SK-N-SH (cell line): ENCODE data around the gene VPS18. TPM values are rescaled to one million over a fixed set of nuclear protein-coding genes. Genes with fewer than 3 reads are reported as not detected.

ENCODE experiments used
- CTCF ChIA-PET: fragments of 300-600, 350-600 bp; formaldehyde crosslinking; extraction: SDS; loops from one replicate; lab custom pipeline; 2021; lab: Yijun Ruan, JAX
- POLR2A ChIA-PET: fragments of 350-600 bp; sonication (Branson Sonifier 250); formaldehyde crosslinking; extraction: SDS; loops from one replicate; lab custom pipeline; 2020; ENCODE audit warnings: antibody characterized with exemption, inconsistent platforms; lab: Yijun Ruan, JAX
- DNase-seq: peaks from one replicate; pipeline ENCODE4 v3.0.0; 2012
- H2AFZ ChIP-seq: fragments of 200-600 bp; sonication (generic); 2 replicates; pipeline ENCODE4 v1.8.1; 2016; ENCODE audit warnings: antibody characterized with exemption, mild to moderate bottlenecking, low read depth
- H3F3A ChIP-seq: fragments of 200-600 bp; sonication (generic); replicated peaks from 2 replicates; pipeline ENCODE3; 2016; ENCODE audit warnings: antibody characterized with exemption, mild to moderate bottlenecking; ENCODE audit not compliant: insufficient read depth
- H3K27ac ChIP-seq, 2 experiments: fragments of 200-500 bp in 1 of 2; fragments of 200-600 bp in 1 of 2; sonication (Bioruptor generic) in 1 of 2; sonication (generic), shearing (Covaris generic) in 1 of 2; 2 replicates each; pipeline versions ENCODE4 v1.5.1 to v1.6.1; 2014 to 2016; ENCODE audit warnings: low read depth in 2 of 2, inconsistent platforms in 1 of 2, low read length in 1 of 2, mild to moderate bottlenecking in 1 of 2, mixed read lengths in 1 of 2
- H3K27me3 ChIP-seq: fragments of 200-600 bp; sonication (generic), shearing (Covaris generic); 2 replicates; pipeline ENCODE4 v1.6.1; 2016; ENCODE audit warnings: mixed run types; ENCODE audit not compliant: insufficient read depth
- H3K36me3 ChIP-seq, 2 experiments: fragments of 200-500 bp in 1 of 2; fragments of 200-600 bp in 1 of 2; sonication (Bioruptor generic) in 1 of 2; sonication (generic) in 1 of 2; replicated peaks in 1 of 2; 2 replicates each; pipeline versions ENCODE3 to v1.5.1; 2014 to 2016; ENCODE audit warnings: low read length in 1 of 2, mild to moderate bottlenecking in 1 of 2; ENCODE audit not compliant: insufficient read depth in 2 of 2, control insufficient read depth in 1 of 2
- H3K4me1 ChIP-seq, 2 experiments: fragments of 200-500 bp in 1 of 2; fragments of 200-600 bp in 1 of 2; sonication (Bioruptor generic) in 1 of 2; sonication (generic), shearing (Covaris generic) in 1 of 2; 2 replicates each; pipeline versions ENCODE4 v1.5.1 to v1.6.1; 2014 to 2016; ENCODE audit warnings: low read depth in 1 of 2, low read length in 1 of 2, mixed run types in 1 of 2; ENCODE audit not compliant: insufficient read depth in 2 of 2, control insufficient read depth in 1 of 2
- H3K4me2 ChIP-seq: fragments of 200-600 bp; sonication (generic), shearing (Covaris generic); 2 replicates; pipeline ENCODE4 v1.6.1; 2017; ENCODE audit warnings: mixed run types
- H3K4me3 ChIP-seq, 2 experiments: fragments of 200-500 bp in 1 of 2; fragments of 200-600 bp in 1 of 2; sonication (Bioruptor generic) in 1 of 2; sonication (generic), shearing (Covaris generic) in 1 of 2; 2 replicates each; pipeline versions ENCODE4 v1.5.1 to v1.8.1; 2014 to 2016; ENCODE audit warnings: low read depth in 2 of 2, inconsistent platforms in 1 of 2, low read length in 1 of 2, mild to moderate bottlenecking in 1 of 2, mixed read lengths in 1 of 2, moderate library complexity in 1 of 2
- H3K79me2 ChIP-seq: fragments of 200-600 bp; sonication (generic); 2 replicates; pipeline ENCODE4 v1.8.1; 2017; ENCODE audit warnings: mild to moderate bottlenecking; ENCODE audit not compliant: insufficient read depth
- H3K9ac ChIP-seq: fragments of 200-600 bp; sonication (generic); 2 replicates; pipeline ENCODE4 v1.6.1; 2017; ENCODE audit warnings: mixed run types
- H3K9me2 ChIP-seq: fragments of 200-600 bp; sonication (generic); 2 replicates; pipeline ENCODE4 v1.6.1; 2017; ENCODE audit warnings: mixed run types
- H3K9me3 ChIP-seq: fragments of 200-600 bp; sonication (generic); 2 replicates; pipeline ENCODE4 v1.6.1; 2017; ENCODE audit warnings: mixed run types, mild to moderate bottlenecking, moderate library complexity
- H4K20me1 ChIP-seq: fragments of 200-600 bp; sonication (generic); 2 replicates; pipeline ENCODE4 v1.6.1; 2017; ENCODE audit warnings: mild to moderate bottlenecking, mixed run types; ENCODE audit not compliant: insufficient read depth
- FOSL2 ChIP-seq: IDR thresholded peaks from 2 replicates; pipeline ENCODE4 v1.4.0; 2012; ENCODE audit warnings: low read depth, mild to moderate bottlenecking, moderate library complexity, borderline replicate concordance
- FOXJ3 ChIP-seq: sonication (generic); formaldehyde crosslinking; IDR thresholded peaks from 2 replicates; pipeline ENCODE4 v1.5.1; 2020; ENCODE audit warnings: mild to moderate bottlenecking, missing genetic modification reagents
- JUND ChIP-seq: IDR thresholded peaks from 2 replicates; pipeline ENCODE4 v1.4.0; 2012
- MAX ChIP-seq: IDR thresholded peaks from 2 replicates; pipeline ENCODE4 v1.4.0; 2012; ENCODE audit warnings: low read depth
- MXI1 ChIP-seq: IDR thresholded peaks from 2 replicates; pipeline ENCODE4 v1.6.1; 2012; ENCODE audit warnings: mild to moderate bottlenecking, low read depth, low read length, improper control_type of control experiment
- NFIC ChIP-seq: IDR thresholded peaks from 2 replicates; pipeline ENCODE4 v1.4.0; 2012; ENCODE audit warnings: borderline replicate concordance
- RCOR1 ChIP-seq: fragments of 150-350 bp; IDR thresholded peaks from 2 replicates; pipeline ENCODE4 v1.6.1; 2017; ENCODE audit warnings: antibody characterized with exemption, low read length
- REST ChIP-seq: IDR thresholded peaks from 2 replicates; pipeline ENCODE4 v1.6.1; 2012; ENCODE audit warnings: mild to moderate bottlenecking, low read depth, low read length, moderate library complexity
- RFX5 ChIP-seq: IDR thresholded peaks from 2 replicates; pipeline ENCODE4 v1.6.1; 2012; ENCODE audit warnings: mild to moderate bottlenecking, improper control_type of control experiment, low read length
- TAF1 ChIP-seq: IDR thresholded peaks from 2 replicates; pipeline ENCODE4 v1.6.1; 2012; ENCODE audit warnings: low read depth, mild to moderate bottlenecking, low read length, moderate library complexity, borderline replicate concordance
- USF2 ChIP-seq: fragments of 150-350 bp; IDR thresholded peaks from 2 replicates; pipeline ENCODE4 v1.6.1; 2017; ENCODE audit warnings: antibody characterized with exemption, low read length, low read depth, borderline replicate concordance
- YY1 ChIP-seq: IDR thresholded peaks from 2 replicates; pipeline ENCODE4 v1.4.0; 2012; ENCODE audit warnings: low read depth, mild to moderate bottlenecking
- WGBS: methylation state at CpG from one replicate; pipeline ENCODE4 v1.1.6; 2017; ENCODE audit warnings: low lambda C conversion rate; 5-methylcytosine and 5-hydroxymethylcytosine counted together
- polyA plus RNA-seq, 3 experiments: library from polyadenylated mRNA; depleted of rRNA; stranded (reverse); fragments of >200 nt; gene quantifications; 2 replicates each; pipeline ENCODE4 v1.2.3, GENCODE V29; 2012

Gene VPS18
- polyA plus RNA-seq, 1 of the 3 experiments (the other 2 are of a cell fraction), result 14.1 TPM

- no peak for DNase-seq
Observed at GRCh38 chr15:40923551-40923950, 29.3 kb downstream of the VPS18 start.

More at GRCh38 chr15:40923551-40923950, 29.3 kb downstream of the VPS18 start:
- no peaks in the 10 kb centered on the region for H3F3A ChIP-seq
- TF ChIP-seq MXI1 (no peak), REST (no peak), TAF1 (no peak), RCOR1 (no peak), FOXJ3 (CRISPR knock-in tag) (no peak), NFIC (no peak), FOSL2 (no peak), YY1 (no peak), JUND (no peak), USF2 (no peak), MAX (no peak), RFX5 (no peak)
- no peaks in the 10 kb centered on the region for H3K9me2 ChIP-seq
- peaks cover 25% of the 10 kb centered on the region for H3K27me3 ChIP-seq
- H3K9me3 ChIP-seq, result no peaks in the 10 kb centered on the region
- no peak overlapping the region for H3K9ac ChIP-seq
- peaks cover 3 to 16% of the 10 kb centered on the region in 2 experiments; a peak in 2 of 4 replicates for H3K4me1 ChIP-seq
- H3K79me2 ChIP-seq, result no peaks in the 10 kb centered on the region
- no peak overlapping the region for H3K4me3 ChIP-seq
- no peak overlapping the region for H3K27ac ChIP-seq
- CTCF ChIA-PET, result interaction anchor here (0.6 to 33.6 kb wide), 7 partner anchors 8 to 308 kb away, joined by 3 to 675 read pairs (median 5); partner anchors contain the start of genes CHP1 and VPS18
- H3K36me3 ChIP-seq, result no peaks in the 10 kb centered on the region
- 100% methylated on average over 1 of the region's 9 CpGs for WGBS
- H3K4me2 ChIP-seq, result no peak overlapping the region
- no peaks in the 10 kb centered on the region for H4K20me1 ChIP-seq
- POLR2A ChIA-PET, result no interaction called here
- H2AFZ ChIP-seq, result no peak overlapping the region
